ENCODE measurements around the gene RGS9BP. TPM values are rescaled to one million over a fixed set of nuclear protein-coding genes. Genes with fewer than 3 reads are reported as not detected.

Gene RGS9BP
- total and polyA plus RNA-seq, 2 experiments from 2014 or later: 2.1 to 4.0 TPM

GRCh38 chr19:32630338-32630737 lies 45.3 kb upstream of the RGS9BP start:
- no peak for TF ChIP-seq EZH2phosphoT487 (IDR thresholded peaks at IDR 0.05; ENCODE audit: low read depth, severe bottlenecking, unreplicated experiment)
- no peak for TF ChIP-seq EZH2 (IDR thresholded peaks at IDR 0.05; ENCODE audit: borderline replicate concordance)
- no peak for TF ChIP-seq CTCF (IDR thresholded peaks at IDR 0.05; ENCODE audit: poor library complexity)
- Histone ChIP-seq H3K27me3 (no peaks in the 10 kb centered on the region), H3K4me1 (ENCODE audit: insufficient read depth) (no peaks in the 10 kb centered on the region), H3K79me2 (no peaks in the 10 kb centered on the region), H3K4me2 (no peak overlapping the region), H4K20me1 (ENCODE audit: insufficient read depth, poor library complexity, severe bottlenecking) (no peaks in the 10 kb centered on the region), H3K9me3 (ENCODE audit: low read depth) (no peaks in the 10 kb centered on the region), H2AFZ (no peak overlapping the region), H3K9me2 (replicated peaks; ENCODE audit: insufficient read depth) (no peaks in the 10 kb centered on the region), H3K36me3 (replicated peaks; ENCODE audit: insufficient read depth, low read depth) (no peaks in the 10 kb centered on the region), H3K4me3 (no peak overlapping the region), H3K27ac (no peak overlapping the region)
- DNase-seq (ENCODE audit: low spot score): no peak
- 93% methylated on average over 14 of the region's 14 CpGs for WGBS (ENCODE audit: low lambda C conversion rate, missing lambda C conversion rate)

- H2AFZ ChIP-seq: no peak overlapping the region
- no peak overlapping the region for H3K4me2 ChIP-seq
- no peak for DNase-seq (ENCODE audit: low spot score)
- no peaks in the 10 kb centered on the region for H3K9me3 ChIP-seq (ENCODE audit: low read depth)
- no peaks in the 10 kb centered on the region for H4K20me1 ChIP-seq (ENCODE audit: insufficient read depth, poor library complexity, severe bottlenecking)
- H3K27me3 ChIP-seq: no peaks in the 10 kb centered on the region
- 84% methylated on average over 15 of the region's 15 CpGs for WGBS (ENCODE audit: low lambda C conversion rate, missing lambda C conversion rate)
- no peaks in the 10 kb centered on the region for H3K4me1 ChIP-seq (ENCODE audit: insufficient read depth)
- no peak overlapping the region for H3K27ac ChIP-seq
- no peak for TF ChIP-seq EZH2 (IDR thresholded peaks at IDR 0.05; ENCODE audit: borderline replicate concordance)
- TF ChIP-seq EZH2phosphoT487 (IDR thresholded peaks at IDR 0.05; ENCODE audit: low read depth, severe bottlenecking, unreplicated experiment): no peak
- peak; percentile 3 for TF ChIP-seq CTCF (IDR thresholded peaks at IDR 0.05; ENCODE audit: poor library complexity)
- H3K36me3 ChIP-seq (replicated peaks; ENCODE audit: insufficient read depth, low read depth): no peaks in the 10 kb centered on the region
- H3K4me3 ChIP-seq: no peak overlapping the region
- H3K9me2 ChIP-seq (replicated peaks; ENCODE audit: insufficient read depth): no peaks in the 10 kb centered on the region
- H3K79me2 ChIP-seq: no peaks in the 10 kb centered on the region
These were observed 44.3 kb upstream of the RGS9BP start for GRCh38 chr19:32631381-32631780.

- DNase-seq (ENCODE audit: low spot score): no peak
- WGBS (ENCODE audit: low lambda C conversion rate, missing lambda C conversion rate): 91% methylated on average over 14 of the region's 14 CpGs
- H3K27ac ChIP-seq: no peak overlapping the region
- H2AFZ ChIP-seq: no peak overlapping the region
- H3K9me3 ChIP-seq (ENCODE audit: low read depth): no peaks in the 10 kb centered on the region
- H3K4me1 ChIP-seq (ENCODE audit: insufficient read depth): no peaks in the 10 kb centered on the region
- no peak overlapping the region for H3K4me3 ChIP-seq
- no peaks in the 10 kb centered on the region for H3K36me3 ChIP-seq (replicated peaks; ENCODE audit: insufficient read depth, low read depth)
- no peak overlapping the region for H3K4me2 ChIP-seq
- H3K79me2 ChIP-seq: no peaks in the 10 kb centered on the region
- no peaks in the 10 kb centered on the region for H3K9me2 ChIP-seq (replicated peaks; ENCODE audit: insufficient read depth)
- H4K20me1 ChIP-seq (ENCODE audit: insufficient read depth, poor library complexity, severe bottlenecking): no peaks in the 10 kb centered on the region
- no peak for TF ChIP-seq EZH2 (IDR thresholded peaks at IDR 0.05; ENCODE audit: borderline replicate concordance)
- TF ChIP-seq CTCF (IDR thresholded peaks at IDR 0.05; ENCODE audit: poor library complexity): no peak
- TF ChIP-seq EZH2phosphoT487 (IDR thresholded peaks at IDR 0.05; ENCODE audit: low read depth, severe bottlenecking, unreplicated experiment): no peak
- H3K27me3 ChIP-seq: no peaks in the 10 kb centered on the region
These were observed 38.2 kb upstream of the RGS9BP start for GRCh38 chr19:32637480-32637879.

- no peaks in the 10 kb centered on the region for H3K4me1 ChIP-seq (ENCODE audit: insufficient read depth)
- H3K27me3 ChIP-seq: no peaks in the 10 kb centered on the region
- no peak overlapping the region for H2AFZ ChIP-seq
- no peak overlapping the region for H3K4me3 ChIP-seq
- TF ChIP-seq EZH2 (IDR thresholded peaks at IDR 0.05; ENCODE audit: borderline replicate concordance) (no peak), CTCF (IDR thresholded peaks at IDR 0.05; ENCODE audit: poor library complexity) (no peak), EZH2phosphoT487 (IDR thresholded peaks at IDR 0.05; ENCODE audit: low read depth, severe bottlenecking, unreplicated experiment) (no peak)
- H4K20me1 ChIP-seq (ENCODE audit: insufficient read depth, poor library complexity, severe bottlenecking): no peaks in the 10 kb centered on the region
- H3K9me2 ChIP-seq (replicated peaks; ENCODE audit: insufficient read depth): no peaks in the 10 kb centered on the region
- no peaks in the 10 kb centered on the region for H3K9me3 ChIP-seq (ENCODE audit: low read depth)
- WGBS (ENCODE audit: low lambda C conversion rate, missing lambda C conversion rate): 98% methylated on average over 13 of the region's 13 CpGs
- H3K27ac ChIP-seq: no peak overlapping the region
- H3K36me3 ChIP-seq (replicated peaks; ENCODE audit: insufficient read depth, low read depth): no peaks in the 10 kb centered on the region
- no peak for DNase-seq (ENCODE audit: low spot score)
- H3K79me2 ChIP-seq: no peaks in the 10 kb centered on the region
- no peak overlapping the region for H3K4me2 ChIP-seq
These were observed 37.0 kb upstream of the RGS9BP start for GRCh38 chr19:32638625-32639024.
